A549 (cell line): Measurements from ENCODE around the gene GRPR. TPM values are rescaled to one million over a fixed set of nuclear protein-coding genes. Genes with fewer than 3 reads are reported as not detected.

ENCODE experiments used
- ATAC-seq, 2 experiments: fragments of 200-7000 bp in 1 of 2; fragments of >200 bp in 1 of 2; cut with Nextera tagmentation in 1 of 2; cut with Tn5 transposase in 1 of 2; 3 replicates each; pipeline versions ENCODE4 v1.8.0 to v1.9.1; 2018 to 2020; ENCODE audit warnings: mild to moderate bottlenecking in 1 of 2, moderate library complexity in 1 of 2
- CTCF ChIA-PET: fragments of 300-600 bp; sonication (Branson Sonifier 250); formaldehyde crosslinking; extraction: SDS; loops from one replicate; lab custom pipeline; 2021; ENCODE audit warnings: antibody characterized with exemption, inconsistent platforms; lab: Yijun Ruan, JAX
- POLR2A ChIA-PET: fragments of 350-600 bp; formaldehyde crosslinking; extraction: SDS; loops from one replicate; lab custom pipeline; 2021; ENCODE audit warnings: antibody characterized with exemption, inconsistent platforms; lab: Yijun Ruan, JAX
- DNase-seq, 2 experiments: peaks; one replicate each; pipeline versions ENCODE4 v3.0.0 to v3.0.0-alpha.2; 2011 to 2016; ENCODE audit warnings: low read depth in 1 of 2, low spot score in 1 of 2
- FAIRE-seq: peaks from 2 replicates; lab custom pipeline; 2011; peaks lifted over from hg19 to GRCh38; lab: Jason Lieb, UNC
- H3K27ac ChIP-seq, 2 experiments: fragments of >200 bp; sonication (Bioruptor Twin); formaldehyde crosslinking; 3 replicates each; pipeline ENCODE4 v1.5.1; 2016 to 2017
- H3K4me1 ChIP-seq: fragments of >200 bp; sonication (Bioruptor Twin); formaldehyde crosslinking; 3 replicates; pipeline ENCODE4 v1.6.1; 2016
- H3K4me2 ChIP-seq: fragments of >200 bp; sonication (Bioruptor Twin); formaldehyde crosslinking; 3 replicates; pipeline ENCODE4 v1.6.1; 2016
- H3K4me3 ChIP-seq: fragments of >200 bp; sonication (Bioruptor Twin); formaldehyde crosslinking; 3 replicates; pipeline ENCODE4 v1.5.1; 2016
- H3K9me3 ChIP-seq: fragments of >200 bp; sonication (Bioruptor Twin); formaldehyde crosslinking; 3 replicates; pipeline ENCODE4 v1.6.1; 2016
- CBX8 ChIP-seq: fragments of 200-600 bp; sonication (generic); IDR thresholded peaks from 2 replicates; pipeline ENCODE4 v1.6.1; 2016
- CHD4 ChIP-seq: fragments of 200-600 bp; sonication (generic); IDR thresholded peaks from 2 replicates; pipeline ENCODE4 v1.6.1; 2016; ENCODE audit warnings: antibody characterized with exemption, mild to moderate bottlenecking, borderline replicate concordance
- E2F6 ChIP-seq: IDR thresholded peaks from 2 replicates; pipeline ENCODE4 v1.6.1; 2012; ENCODE audit warnings: low read depth, borderline replicate concordance
- EHF ChIP-seq: fragments of 250-450 bp; sonication (Bioruptor Pico); IDR thresholded peaks from 2 replicates; pipeline ENCODE4 v1.5.0; 2020; ENCODE audit warnings: mild to moderate bottlenecking
- ESRRA ChIP-seq: fragments of 150-350 bp; IDR thresholded peaks from 2 replicates; pipeline ENCODE4 v1.6.1; 2014; ENCODE audit warnings: mild to moderate bottlenecking, low read length, borderline replicate concordance
- FOXS1 ChIP-seq: fragments of 250-450 bp; sonication (Bioruptor Pico); IDR thresholded peaks from 2 replicates; pipeline ENCODE4 v1.5.0; 2020; ENCODE audit warnings: mild to moderate bottlenecking, moderate library complexity
- HMGXB4 ChIP-seq: fragments of 250-450 bp; sonication (Bioruptor Pico); IDR thresholded peaks from 2 replicates; pipeline ENCODE4 v1.5.0; 2021; ENCODE audit warnings: mild to moderate bottlenecking, moderate library complexity, borderline replicate concordance
- HOXB5 ChIP-seq: fragments of 250-450 bp; sonication (Bioruptor Pico); IDR thresholded peaks from 2 replicates; pipeline ENCODE4 v1.5.0; 2020; ENCODE audit warnings: mild to moderate bottlenecking, moderate library complexity
- JUNB ChIP-seq: fragments of >200 bp; sonication (Bioruptor Twin); formaldehyde crosslinking; IDR thresholded peaks from 2 replicates; pipeline ENCODE4 v1.6.1; 2016
- MAX ChIP-seq: IDR thresholded peaks from 2 replicates; pipeline ENCODE4 v1.6.1; 2012
- MAZ ChIP-seq: fragments of 150-350 bp; IDR thresholded peaks from 2 replicates; pipeline ENCODE4 v1.6.1; 2014; ENCODE audit warnings: antibody characterized with exemption, low read depth, low read length, borderline replicate concordance
- NPAS2 ChIP-seq: fragments of 250-450 bp; sonication (Bioruptor Pico); IDR thresholded peaks from 2 replicates; pipeline ENCODE4 v1.8.0; 2022; ENCODE audit warnings: mild to moderate bottlenecking, moderate library complexity, borderline replicate concordance
- RAD21 ChIP-seq, 2 experiments: fragments of >200 bp in 1 of 2; sonication (Bioruptor Twin) in 1 of 2; formaldehyde crosslinking in 1 of 2; IDR thresholded peaks in 1 of 2; conservative IDR thresholded peaks in 1 of 2; 2 replicates in 1 of 2; 3 replicates in 1 of 2; pipeline ENCODE4 v1.6.1; 2012 to 2018; ENCODE audit warnings: inconsistent platforms in 1 of 2
- RARB ChIP-seq: fragments of 250-450 bp; sonication (Bioruptor Pico); IDR thresholded peaks from 2 replicates; pipeline ENCODE4 v1.8.0; 2021; ENCODE audit warnings: mild to moderate bottlenecking, moderate library complexity
- RCOR1 ChIP-seq: fragments of 150-350 bp; IDR thresholded peaks from 2 replicates; pipeline ENCODE4 v1.6.1; 2014; ENCODE audit warnings: antibody characterized with exemption, low read length, low read depth
- SMC3 ChIP-seq: fragments of >200 bp; sonication (Bioruptor Twin); formaldehyde crosslinking; IDR thresholded peaks from 3 replicates; pipeline ENCODE4 v1.6.1; 2018; ENCODE audit warnings: inconsistent platforms
- ZC3H11A ChIP-seq: fragments of 450-650 bp; IDR thresholded peaks from 2 replicates; pipeline ENCODE4 v1.6.1; 2014; ENCODE audit warnings: antibody characterized with exemption, mild to moderate bottlenecking
- WGBS: methylation state at CpG from one replicate; pipeline ENCODE4 v1.1.6; 2017; ENCODE audit errors: missing lambda C conversion rate; 5-methylcytosine and 5-hydroxymethylcytosine counted together
- polyA plus RNA-seq, 4 experiments: library from polyadenylated mRNA; depleted of rRNA in 3 of 4; stranded (reverse); fragments of >200 nt; fragmentation: RNase III in 1 of 4; extraction: RNeasy Plus Mini Kit Qiagen cat#74134 plus additional on column Dnase treatment in 1 of 4; gene quantifications; 2 replicates in 3 of 4; 3 replicates in 1 of 4; pipeline ENCODE4 v1.2.3, GENCODE V29; 2011 to 2017

GRPR gene
- polyA plus RNA-seq, 2 of the 4 experiments (the other 2 are of a cell fraction), result 0.04 to 0.06 TPM

GRCh38 chrX:16076834-16077233, 46.5 kb upstream of the GRPR start (continued):
- no peak for TF ChIP-seq JUNB

- no peaks in the 10 kb centered on the region for H3K4me1 ChIP-seq
- no peak overlapping the region for H3K27ac ChIP-seq
- no peak for FAIRE-seq
- TF ChIP-seq CBX8 (no peak), RCOR1 (no peak)
- TF ChIP-seq, all 56 proteins: peak for 0
- no peak overlapping the region for H3K4me2 ChIP-seq
- POLR2A ChIA-PET, result no interaction called here
- DNase-seq (no peak), ATAC-seq (no peak)
- H3K9me3 ChIP-seq, result no peaks in the 10 kb centered on the region
- H3K4me3 ChIP-seq, result no peak overlapping the region
- CTCF ChIA-PET, result no interaction called here
- 49% methylated on average over 2 of the region's 2 CpGs for WGBS
Measured at GRCh38 chrX:16077811-16078210, 45.6 kb upstream of the GRPR start.

GRCh38 chrX:16081357-16081756, 42.0 kb upstream of the GRPR start:
- H3K27ac ChIP-seq, result no peak overlapping the region
- no peak overlapping the region for H3K4me2 ChIP-seq
- TF ChIP-seq ESRRA (no peak), E2F6 (no peak), MAZ (no peak), NPAS2 (CRISPR knock-in tag) (no peak), RAD21 (conservative IDR thresholded peaks at IDR 0.05 in 1 of 2, IDR thresholded peaks at IDR 0.05 in 1 of 2) (no peak), CHD4 (no peak), RARB (CRISPR knock-in tag) (no peak), HMGXB4 (no peak), SMC3 (no peak), EHF (CRISPR knock-in tag) (no peak), HOXB5 (no peak)
- POLR2A ChIA-PET, result no interaction called here
- no peak for DNase-seq
- no peak for FAIRE-seq
- H3K4me1 ChIP-seq, result no peaks in the 10 kb centered on the region
- H3K9me3 ChIP-seq, result no peaks in the 10 kb centered on the region
- no peak for ATAC-seq
- CTCF ChIA-PET, result no interaction called here
- WGBS, result 75% methylated on average over 2 of the region's 2 CpGs
- H3K4me3 ChIP-seq, result no peak overlapping the region

GRCh38 chrX:16082470-16083085, 40.8 kb upstream of the GRPR start:
- no peaks in the 10 kb centered on the region for H3K9me3 ChIP-seq
- no peak overlapping the region for H3K4me3 ChIP-seq
- ATAC-seq (no peak), DNase-seq (no peak), FAIRE-seq (peak; percentile 65)
- H3K27ac ChIP-seq, result no peak overlapping the region
- TF ChIP-seq MAX (no peak), ZC3H11A (no peak), FOXS1 (no peak), MAZ (no peak), HMGXB4 (no peak)
- H3K4me2 ChIP-seq, result no peak overlapping the region
- CTCF ChIA-PET, result no interaction called here
- POLR2A ChIA-PET, result no interaction called here
- H3K4me1 ChIP-seq, result 0 out of 3 replicates have a peak, but pooled peaks cover 5% of the 10 kb centered on the region
- 55% methylated on average over 10 of the region's 10 CpGs for WGBS
